ENCODE results near the gene MUC2.

The MUC2 gene

GRCh38 chr11:1085440-1086170, 10.9 kb downstream of the MUC2 start:
- TF ChIP-seq, protein P1, sequence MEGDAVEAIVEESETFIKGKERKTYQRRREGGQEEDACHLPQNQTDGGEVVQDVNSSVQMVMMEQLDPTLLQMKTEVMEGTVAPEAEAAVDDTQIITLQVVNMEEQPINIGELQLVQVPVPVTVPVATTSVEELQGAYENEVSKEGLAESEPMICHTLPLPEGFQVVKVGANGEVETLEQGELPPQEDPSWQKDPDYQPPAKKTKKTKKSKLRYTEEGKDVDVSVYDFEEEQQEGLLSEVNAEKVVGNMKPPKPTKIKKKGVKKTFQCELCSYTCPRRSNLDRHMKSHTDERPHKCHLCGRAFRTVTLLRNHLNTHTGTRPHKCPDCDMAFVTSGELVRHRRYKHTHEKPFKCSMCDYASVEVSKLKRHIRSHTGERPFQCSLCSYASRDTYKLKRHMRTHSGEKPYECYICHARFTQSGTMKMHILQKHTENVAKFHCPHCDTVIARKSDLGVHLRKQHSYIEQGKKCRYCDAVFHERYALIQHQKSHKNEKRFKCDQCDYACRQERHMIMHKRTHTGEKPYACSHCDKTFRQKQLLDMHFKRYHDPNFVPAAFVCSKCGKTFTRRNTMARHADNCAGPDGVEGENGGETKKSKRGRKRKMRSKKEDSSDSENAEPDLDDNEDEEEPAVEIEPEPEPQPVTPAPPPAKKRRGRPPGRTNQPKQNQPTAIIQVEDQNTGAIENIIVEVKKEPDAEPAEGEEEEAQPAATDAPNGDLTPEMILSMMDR (IDR thresholded peaks at IDR 0.05; ENCODE audit: insufficient read depth, low read length, missing control alignments): no peak
- DNase-seq (ENCODE audit: low read depth, low spot score): no peak
- ChIA-PET POLR2A (no interaction called here), CTCF (no interaction called here)
- no peak overlapping the region for H3K4me3 ChIP-seq (ENCODE audit: low read depth, low read length)

- DNase-seq (ENCODE audit: low read depth, low spot score): no peak
- CTCF ChIA-PET: no interaction called here
- H3K4me3 ChIP-seq (ENCODE audit: low read depth, low read length): no peak overlapping the region
- TF ChIP-seq, protein P1 (IDR thresholded peaks at IDR 0.05; ENCODE audit: insufficient read depth, low read length, missing control alignments): no peak
- POLR2A ChIA-PET: no interaction called here
These were observed 11.8 kb downstream of the MUC2 start for GRCh38 chr11:1086171-1087102.

DNA sequence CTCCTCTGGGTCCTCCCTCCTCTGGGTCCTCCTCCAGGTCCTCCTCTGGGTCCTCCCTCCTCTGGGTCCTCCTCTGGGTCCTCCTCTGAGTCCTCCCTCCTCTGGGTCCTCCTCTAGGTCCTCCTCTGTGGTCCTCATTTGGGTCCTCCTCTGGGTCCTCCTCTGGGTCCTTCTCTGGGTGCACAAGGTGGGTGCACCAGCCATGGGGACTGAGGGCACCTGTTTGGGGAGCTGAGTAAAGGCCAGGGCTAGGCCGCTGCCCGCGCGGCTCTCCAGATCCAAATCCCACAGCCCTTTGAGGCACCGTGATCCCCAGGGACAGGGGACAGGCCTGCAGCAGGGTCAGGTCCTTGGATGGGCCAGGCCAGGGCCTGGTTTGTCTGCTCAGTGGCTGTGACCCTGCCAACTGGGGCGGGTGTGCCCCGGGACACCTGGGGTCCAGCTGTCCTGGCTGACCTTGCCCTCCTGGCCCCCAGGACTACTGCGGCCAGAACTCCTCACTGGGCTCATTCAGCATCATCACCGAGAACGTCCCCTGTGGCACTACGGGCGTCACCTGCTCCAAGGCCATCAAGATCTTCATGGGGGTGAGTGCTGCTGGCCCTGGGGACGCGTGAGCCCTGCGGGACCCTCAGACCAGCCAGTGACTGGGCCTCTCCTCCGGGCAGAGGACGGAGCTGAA, 12.7 kb downstream of the MUC2 start:
- H3K4me3 ChIP-seq (ENCODE audit: low read depth, low read length): no peak overlapping the region
- CTCF ChIA-PET: no interaction called here
- TF ChIP-seq, protein P1 (IDR thresholded peaks at IDR 0.05; ENCODE audit: insufficient read depth, low read length, missing control alignments): no peak
- POLR2A ChIA-PET: no interaction called here
- no peak for DNase-seq (ENCODE audit: low read depth, low spot score)

GRCh38 chr11:1087961-1088926, 13.6 kb downstream of the MUC2 start:
- TF ChIP-seq, protein P1 (IDR thresholded peaks at IDR 0.05; ENCODE audit: insufficient read depth, low read length, missing control alignments): no peak
- POLR2A ChIA-PET: no interaction called here
- no peak for DNase-seq (ENCODE audit: low read depth, low spot score)
- H3K4me3 ChIP-seq (ENCODE audit: low read depth, low read length): no peak overlapping the region
- CTCF ChIA-PET: no interaction called here

- no peak for DNase-seq (ENCODE audit: low read depth, low spot score)
- ChIA-PET CTCF (no interaction called here), POLR2A (no interaction called here)
- H3K4me3 ChIP-seq (ENCODE audit: low read depth, low read length): no peak overlapping the region
- TF ChIP-seq, protein P1 (IDR thresholded peaks at IDR 0.05; ENCODE audit: insufficient read depth, low read length, missing control alignments): no peak
These were observed 14.5 kb downstream of the MUC2 start for GRCh38 chr11:1088927-1089737.

Measured in AG04449 (cell line).